Left renal pelvis (tissue), 4 donors: Measurements from ENCODE around the gene LARGE1. TPM values are rescaled to one million over a fixed set of nuclear protein-coding genes. Genes with fewer than 3 reads are reported as not detected.

ENCODE experiments used
- DNase-seq, 4 donors: peaks; one replicate each; pipeline ENCODE4 v3.0.0-alpha.2; 2013; ENCODE audit warnings: low read depth in 4 of 4, low spot score in 3 of 4
- polyA plus RNA-seq, 4 donors: library from polyadenylated mRNA; unstranded; fragments of 120-200 nt; gene quantifications; one replicate each; pipeline ENCODE4 v1.2.1, GENCODE V29; 2013; ENCODE audit not compliant: insufficient read length in 4 of 4

The LARGE1 gene
- polyA plus RNA-seq, 4 donors = 25.9 to 29.2 (median 27.4) TPM

- DNase-seq = no peak
Measured at GRCh38 chr22:33887173-33887572, 33.1 kb downstream of the LARGE1 start.

GRCh38 chr22:33886696-33887095, 33.6 kb downstream of the LARGE1 start:
- DNase-seq = no peak

GRCh38 chr22:33884829-33885228, 35.4 kb downstream of the LARGE1 start:
- DNase-seq = no peak

GRCh38 chr22:33883961-33884808, 36.1 kb downstream of the LARGE1 start:
- DNase-seq = no peak

GRCh38 chr22:33883561-33883960, 36.7 kb downstream of the LARGE1 start:
- no peak for DNase-seq

- DNase-seq = no peak
Measured at GRCh38 chr22:33882991-33883390, 37.3 kb downstream of the LARGE1 start.

- DNase-seq = no peak
Measured at GRCh38 chr22:33880986-33881385, 39.3 kb downstream of the LARGE1 start.

GRCh38 chr22:33879796-33880195, 40.5 kb downstream of the LARGE1 start:
- no peak for DNase-seq

GRCh38 chr22:33875316-33875715, 45.0 kb downstream of the LARGE1 start:
- DNase-seq = no peak

- DNase-seq = no peak
Measured at GRCh38 chr22:33874206-33874605, 46.1 kb downstream of the LARGE1 start.

- no peak for DNase-seq
Measured at GRCh38 chr22:33873666-33874065, 46.6 kb downstream of the LARGE1 start.

GRCh38 chr22:33873186-33873585, 47.1 kb downstream of the LARGE1 start:
- no peak for DNase-seq

GRCh38 chr22:33871935-33872334, 48.3 kb downstream of the LARGE1 start:
- no peak for DNase-seq

GRCh38 chr22:33869946-33870345, 50.3 kb downstream of the LARGE1 start:
- no peak for DNase-seq

- no peak for DNase-seq
Measured at GRCh38 chr22:33867971-33868370, 52.3 kb downstream of the LARGE1 start.

GRCh38 chr22:33867118-33867866, 53.0 kb downstream of the LARGE1 start:
- no peak for DNase-seq

GRCh38 chr22:33866511-33866910, 53.8 kb downstream of the LARGE1 start:
- DNase-seq = no peak

- no peak for DNase-seq
Measured at GRCh38 chr22:33865996-33866395, 54.3 kb downstream of the LARGE1 start.

- no peak for DNase-seq
Measured at GRCh38 chr22:33865248-33865647, 55.0 kb downstream of the LARGE1 start.

GRCh38 chr22:33864723-33865130, 55.5 kb downstream of the LARGE1 start:
- no peak for DNase-seq

- no peak for DNase-seq
Measured at GRCh38 chr22:33861216-33861875, 58.9 kb downstream of the LARGE1 start.
